ENCODE measurements around the gene ONECUT1. TPM values are rescaled to one million over a fixed set of nuclear protein-coding genes. Genes with fewer than 3 reads are reported as not detected.

The ONECUT1 gene
- total RNA-seq, 1 experiment from 2014 or later, result 1.3 TPM

DNA sequence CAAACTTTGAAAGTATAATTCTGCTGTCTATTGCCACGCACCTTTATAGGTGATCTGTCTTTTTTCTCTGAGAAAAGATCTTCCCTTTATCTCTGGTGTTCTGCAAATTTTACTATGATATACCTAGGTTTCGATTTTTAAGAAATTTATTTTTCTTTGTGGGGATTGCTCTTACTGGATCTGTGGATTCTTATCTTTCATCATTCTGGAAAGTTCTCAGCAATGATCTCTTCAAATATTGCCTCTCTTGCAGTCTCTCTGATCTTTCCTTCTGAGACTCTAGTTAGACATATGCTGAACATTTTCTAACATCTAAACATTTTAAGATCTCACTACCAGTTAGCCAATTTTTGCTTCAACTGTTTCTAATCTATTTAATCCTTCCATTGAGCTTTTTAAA, 63.9 kb downstream of the ONECUT1 start:
- H3K9me3 ChIP-seq (ENCODE audit: control insufficient read depth in 1 of 2, insufficient read depth in 1 of 2, low read depth in 1 of 2, low read length in 2 of 2), result no peaks in the 10 kb centered on the region
- intact Hi-C loops (cut with micrococcal nuclease), result no loop called here
- ChIA-PET RAD21 (ENCODE audit: low non-redundant PET in 1 of 2, low total read pairs in 2 of 2, uncharacterized antibody in 2 of 2, unreplicated experiment in 2 of 2) (no interaction called here), POLR2A (no interaction called here), CTCF (no interaction called here)
- no TSS peak for BruUV-seq (replicated peaks)
- ATAC-seq (no peak), DNase-seq (ENCODE audit: low read depth, low spot score) (no peak)
- no peak overlapping the region for H3K9ac ChIP-seq (ENCODE audit: low read length)
- H3K27ac ChIP-seq (ENCODE audit: low read depth, low read length), result no peak overlapping the region
- no peak for TF ChIP-seq CBX3 (IDR thresholded peaks at IDR 0.05; ENCODE audit: low read depth)
- TF ChIP-seq TCF7L2 (IDR thresholded peaks at IDR 0.05; ENCODE audit: borderline replicate concordance, extremely low read depth, insufficient read depth, insufficient read length), result no peak
- TF ChIP-seq ZNF274 (IDR thresholded peaks at IDR 0.05; ENCODE audit: low read depth, low read length), result no peak
- no peak for TF ChIP-seq SRF (IDR thresholded peaks at IDR 0.05; ENCODE audit: low read depth)
- TF ChIP-seq POLR2AphosphoS5 (IDR thresholded peaks at IDR 0.05; ENCODE audit: low read depth, low read length), result no peak
- TF ChIP-seq, protein P1, sequence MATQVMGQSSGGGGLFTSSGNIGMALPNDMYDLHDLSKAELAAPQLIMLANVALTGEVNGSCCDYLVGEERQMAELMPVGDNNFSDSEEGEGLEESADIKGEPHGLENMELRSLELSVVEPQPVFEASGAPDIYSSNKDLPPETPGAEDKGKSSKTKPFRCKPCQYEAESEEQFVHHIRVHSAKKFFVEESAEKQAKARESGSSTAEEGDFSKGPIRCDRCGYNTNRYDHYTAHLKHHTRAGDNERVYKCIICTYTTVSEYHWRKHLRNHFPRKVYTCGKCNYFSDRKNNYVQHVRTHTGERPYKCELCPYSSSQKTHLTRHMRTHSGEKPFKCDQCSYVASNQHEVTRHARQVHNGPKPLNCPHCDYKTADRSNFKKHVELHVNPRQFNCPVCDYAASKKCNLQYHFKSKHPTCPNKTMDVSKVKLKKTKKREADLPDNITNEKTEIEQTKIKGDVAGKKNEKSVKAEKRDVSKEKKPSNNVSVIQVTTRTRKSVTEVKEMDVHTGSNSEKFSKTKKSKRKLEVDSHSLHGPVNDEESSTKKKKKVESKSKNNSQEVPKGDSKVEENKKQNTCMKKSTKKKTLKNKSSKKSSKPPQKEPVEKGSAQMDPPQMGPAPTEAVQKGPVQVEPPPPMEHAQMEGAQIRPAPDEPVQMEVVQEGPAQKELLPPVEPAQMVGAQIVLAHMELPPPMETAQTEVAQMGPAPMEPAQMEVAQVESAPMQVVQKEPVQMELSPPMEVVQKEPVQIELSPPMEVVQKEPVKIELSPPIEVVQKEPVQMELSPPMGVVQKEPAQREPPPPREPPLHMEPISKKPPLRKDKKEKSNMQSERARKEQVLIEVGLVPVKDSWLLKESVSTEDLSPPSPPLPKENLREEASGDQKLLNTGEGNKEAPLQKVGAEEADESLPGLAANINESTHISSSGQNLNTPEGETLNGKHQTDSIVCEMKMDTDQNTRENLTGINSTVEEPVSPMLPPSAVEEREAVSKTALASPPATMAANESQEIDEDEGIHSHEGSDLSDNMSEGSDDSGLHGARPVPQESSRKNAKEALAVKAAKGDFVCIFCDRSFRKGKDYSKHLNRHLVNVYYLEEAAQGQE (IDR thresholded peaks at IDR 0.05; ENCODE audit: low read depth), result no peak
- no peak for TF ChIP-seq YY1 (IDR thresholded peaks at IDR 0.05; ENCODE audit: extremely low read depth, insufficient replicate concordance, low read depth, low read length)
- TF ChIP-seq, protein P2, sequence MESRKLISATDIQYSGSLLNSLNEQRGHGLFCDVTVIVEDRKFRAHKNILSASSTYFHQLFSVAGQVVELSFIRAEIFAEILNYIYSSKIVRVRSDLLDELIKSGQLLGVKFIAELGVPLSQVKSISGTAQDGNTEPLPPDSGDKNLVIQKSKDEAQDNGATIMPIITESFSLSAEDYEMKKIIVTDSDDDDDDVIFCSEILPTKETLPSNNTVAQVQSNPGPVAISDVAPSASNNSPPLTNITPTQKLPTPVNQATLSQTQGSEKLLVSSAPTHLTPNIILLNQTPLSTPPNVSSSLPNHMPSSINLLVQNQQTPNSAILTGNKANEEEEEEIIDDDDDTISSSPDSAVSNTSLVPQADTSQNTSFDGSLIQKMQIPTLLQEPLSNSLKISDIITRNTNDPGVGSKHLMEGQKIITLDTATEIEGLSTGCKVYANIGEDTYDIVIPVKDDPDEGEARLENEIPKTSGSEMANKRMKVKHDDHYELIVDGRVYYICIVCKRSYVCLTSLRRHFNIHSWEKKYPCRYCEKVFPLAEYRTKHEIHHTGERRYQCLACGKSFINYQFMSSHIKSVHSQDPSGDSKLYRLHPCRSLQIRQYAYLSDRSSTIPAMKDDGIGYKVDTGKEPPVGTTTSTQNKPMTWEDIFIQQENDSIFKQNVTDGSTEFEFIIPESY (IDR thresholded peaks at IDR 0.05; ENCODE audit: extremely low read depth, insufficient replicate concordance, low read length), result no peak
- no peak for TF ChIP-seq SP1 (IDR thresholded peaks at IDR 0.05; ENCODE audit: low read depth)
- no peak for TF ChIP-seq RAD21 (IDR thresholded peaks at IDR 0.05; ENCODE audit: low read depth)
- no peak for TF ChIP-seq FOSL1 (IDR thresholded peaks at IDR 0.05; ENCODE audit: low read depth)
- TF ChIP-seq CEBPB (IDR thresholded peaks at IDR 0.05; ENCODE audit: low read depth), result no peak
- no peak for TF ChIP-seq JUND (IDR thresholded peaks at IDR 0.05)
- TF ChIP-seq, protein P3, sequence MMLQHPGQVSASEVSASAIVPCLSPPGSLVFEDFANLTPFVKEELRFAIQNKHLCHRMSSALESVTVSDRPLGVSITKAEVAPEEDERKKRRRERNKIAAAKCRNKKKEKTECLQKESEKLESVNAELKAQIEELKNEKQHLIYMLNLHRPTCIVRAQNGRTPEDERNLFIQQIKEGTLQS (IDR thresholded peaks at IDR 0.05), result no peak
- TF ChIP-seq POLR2A (IDR thresholded peaks at IDR 0.05; ENCODE audit: borderline replicate concordance, extremely low read depth, insufficient read depth, insufficient read length), result no peak
- no peaks in the 10 kb centered on the region for H3K9me2 ChIP-seq (ENCODE audit: insufficient read depth)
- no peaks in the 10 kb centered on the region for H3K79me2 ChIP-seq (ENCODE audit: insufficient read depth, low read length)
- H3K4me1 ChIP-seq (ENCODE audit: control insufficient read depth in 1 of 2, insufficient read depth in 2 of 2, low read length in 2 of 2), result no peaks in the 10 kb centered on the region
- no peak overlapping the region for H3K4me3 ChIP-seq (replicated peaks in 1 of 2; ENCODE audit: low read depth in 1 of 2, low read length in 2 of 2)
- H3K4me2 ChIP-seq (ENCODE audit: low read length), result no peak overlapping the region
- no peak overlapping the region for H2AFZ ChIP-seq (ENCODE audit: low read depth, low read length, poor library complexity, severe bottlenecking)
- no peaks in the 10 kb centered on the region for H4K20me1 ChIP-seq (ENCODE audit: insufficient read depth)
- H3K36me3 ChIP-seq (ENCODE audit: control insufficient read depth in 1 of 2, insufficient read depth in 2 of 2, low read length in 2 of 2), result no peaks in the 10 kb centered on the region
- H3K27me3 ChIP-seq (ENCODE audit: insufficient read depth, low read length), result no peaks in the 10 kb centered on the region

Measured in HCT116 (cell line).